SKM-1 treated with dmso at 0.1 percent for 144 hours (cell line): Measurements from ENCODE around the gene TIMM10B.

Experiments
- DNase-seq: peaks from one replicate; lab custom pipeline; 2025; ENCODE audit not compliant: unreplicated experiment; lab: John Stamatoyannopoulos, UW

The TIMM10B gene

DNA sequence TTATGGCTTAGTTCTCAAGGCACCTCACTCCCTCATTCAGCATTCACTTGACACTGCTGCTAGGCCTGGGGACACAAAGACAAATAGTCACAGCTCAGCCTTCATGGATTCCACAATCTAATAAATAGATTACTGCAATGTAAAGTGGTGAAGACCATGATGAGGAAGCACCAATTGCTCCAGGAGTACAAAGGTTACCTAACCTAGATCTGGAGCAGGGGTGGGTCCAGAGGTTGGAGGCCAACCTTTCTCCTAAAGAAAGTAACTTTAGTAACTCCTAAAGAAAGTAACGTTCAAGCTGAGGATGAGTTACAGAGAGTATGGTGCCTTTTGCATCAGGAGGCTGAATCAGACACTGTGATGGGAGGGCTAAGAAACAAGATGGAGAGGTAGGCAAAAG is 11.7 kb upstream of the TIMM10B start:
- DNase-seq = no peak

DNA sequence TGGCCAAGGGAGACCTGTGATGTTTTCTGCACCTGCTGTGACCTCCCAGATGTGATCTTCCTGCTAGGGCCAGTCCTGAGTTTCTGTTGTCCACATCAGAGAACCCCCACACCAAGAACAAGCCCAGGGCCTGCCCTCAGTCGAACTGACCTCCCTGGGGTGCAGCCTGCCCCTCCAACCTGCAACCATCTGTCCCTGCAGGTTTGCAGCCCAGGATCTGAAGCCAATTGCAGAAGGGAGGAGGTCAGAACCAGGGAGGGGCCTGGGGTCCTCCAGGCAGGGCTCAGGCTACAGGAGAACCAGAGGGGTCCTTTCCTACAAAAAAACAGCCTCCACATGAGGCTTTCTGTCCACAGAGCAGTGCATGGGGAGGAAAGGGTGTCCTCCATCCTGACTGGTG is 8.4 kb upstream of the TIMM10B start:
- DNase-seq = no peak

DNA sequence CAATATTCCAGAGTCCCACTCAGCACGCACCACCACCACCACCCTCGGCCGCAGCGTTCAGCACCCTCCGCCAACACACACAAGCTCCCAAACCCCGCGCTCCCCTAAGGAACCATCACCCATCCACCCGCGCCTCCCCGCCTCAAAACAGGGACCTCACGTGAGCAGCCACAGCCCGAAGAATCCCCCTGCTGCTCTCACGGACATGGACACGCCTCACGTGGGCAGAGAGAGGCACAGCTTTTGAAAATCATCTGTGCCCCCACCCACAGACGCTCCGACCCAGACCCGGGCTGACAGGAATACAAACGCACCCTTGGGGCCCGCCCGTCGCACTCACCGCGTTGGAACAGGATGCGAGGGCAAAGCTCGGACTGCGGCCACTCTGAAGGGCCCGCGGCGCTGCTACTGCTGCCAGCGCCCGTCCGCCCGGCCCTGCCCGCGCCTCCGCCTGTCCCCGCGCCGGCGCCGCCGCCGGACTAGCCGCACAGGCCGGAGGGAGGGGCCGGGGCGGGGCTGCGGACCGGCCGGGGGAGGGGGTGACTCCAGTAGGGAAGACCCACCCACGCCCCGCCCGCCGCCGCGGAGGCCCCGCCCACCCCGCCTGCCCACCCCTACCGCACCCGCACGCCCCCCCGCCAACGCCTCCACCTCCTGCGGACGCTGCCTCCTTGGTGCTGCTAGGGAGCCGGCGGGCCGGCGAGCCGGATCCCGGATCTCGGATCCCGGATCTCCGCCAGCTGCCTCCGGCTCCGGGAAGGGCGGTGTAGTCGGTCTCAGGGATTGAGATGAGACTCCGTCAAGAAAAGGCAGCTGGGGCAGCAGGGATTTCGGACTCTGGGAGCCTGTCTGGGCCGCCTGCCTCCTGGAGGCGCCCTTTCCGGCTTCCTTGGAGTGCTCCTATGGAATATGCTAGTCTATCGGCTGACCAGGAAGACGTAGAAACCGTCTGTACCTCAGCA is 7.6 kb upstream of the TIMM10B start, which contains the start of gene TRIM3:
Gene TRIM3 (minus strand): TSS at position 491 of the 962 bp plus-strand sequence. CDS start 8,246 bp downstream, outside the sequence.
- DNase-seq = peak; percentile 29

DNA sequence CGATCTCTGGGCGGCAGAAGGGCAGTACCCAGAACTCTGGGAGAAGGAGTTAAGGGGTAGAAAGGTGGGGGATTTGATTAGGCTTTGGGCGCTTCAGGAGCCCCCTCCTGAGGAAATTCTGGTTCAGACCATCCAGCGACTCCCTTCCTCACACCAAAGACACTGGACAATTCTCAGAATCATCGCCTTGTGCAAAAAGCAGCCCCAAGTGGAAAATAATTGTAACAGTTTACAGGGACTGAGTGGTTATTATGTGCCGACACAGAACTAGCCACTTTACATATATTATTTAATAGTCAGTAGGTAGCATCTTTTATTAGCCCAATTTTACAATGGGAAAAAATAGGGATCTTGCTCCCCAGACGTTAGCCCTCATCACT is 6.9 kb upstream of the TIMM10B start:
- no peak for DNase-seq

DNA sequence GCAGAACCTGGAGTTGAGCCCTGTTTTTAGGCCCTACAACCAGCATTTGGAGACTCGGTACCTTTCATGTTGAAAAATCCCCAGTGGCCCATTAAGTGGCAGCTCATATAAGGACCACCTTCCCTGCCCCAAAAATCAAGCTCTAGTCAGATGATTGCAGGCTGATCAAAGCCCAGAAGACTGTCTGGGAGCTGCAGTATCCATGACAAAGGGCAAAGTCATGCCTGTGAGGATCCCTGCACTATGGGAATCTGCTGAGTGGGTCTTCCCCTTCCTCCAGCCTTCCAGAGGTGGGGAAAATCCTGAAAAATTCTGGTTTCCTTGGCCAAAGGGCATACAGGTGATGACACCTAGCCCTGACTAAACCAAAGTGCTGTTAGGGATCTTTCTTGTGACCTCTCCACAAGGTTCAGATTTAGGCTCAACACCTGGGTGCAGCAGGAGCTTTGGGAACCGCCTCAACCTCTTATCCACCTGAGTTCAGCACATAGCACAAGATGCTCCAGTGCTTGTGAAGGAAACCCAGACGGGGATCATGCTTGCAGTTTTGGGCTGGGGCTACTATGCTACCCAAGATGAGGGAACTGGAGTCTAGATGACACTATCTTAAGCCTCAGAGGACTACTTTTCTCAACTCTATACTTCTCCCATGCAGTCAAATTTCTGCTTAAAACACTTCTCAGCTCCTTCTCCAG is 6.3 kb upstream of the TIMM10B start:
- no peak for DNase-seq

DNA sequence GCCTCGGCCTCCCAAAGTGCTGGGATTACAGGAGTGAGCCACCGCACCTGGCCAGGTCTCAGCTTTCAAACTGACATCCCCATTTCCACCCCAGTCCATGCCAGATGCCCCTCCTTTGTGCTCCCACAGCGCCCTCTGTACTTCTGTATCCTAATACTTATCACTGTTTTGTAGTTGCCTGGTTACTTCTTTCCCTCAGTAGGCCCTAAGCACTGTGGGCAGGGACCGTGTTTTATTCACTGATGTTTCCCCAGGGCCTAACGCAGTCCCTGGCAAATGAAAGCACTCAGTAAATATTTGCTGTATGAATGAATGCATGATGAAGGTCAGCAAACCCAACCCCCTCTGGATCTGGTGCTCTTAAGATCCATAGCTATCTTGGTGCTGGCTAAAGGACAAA is 5.4 kb upstream of the TIMM10B start:
- DNase-seq = peak; percentile 4

DNA sequence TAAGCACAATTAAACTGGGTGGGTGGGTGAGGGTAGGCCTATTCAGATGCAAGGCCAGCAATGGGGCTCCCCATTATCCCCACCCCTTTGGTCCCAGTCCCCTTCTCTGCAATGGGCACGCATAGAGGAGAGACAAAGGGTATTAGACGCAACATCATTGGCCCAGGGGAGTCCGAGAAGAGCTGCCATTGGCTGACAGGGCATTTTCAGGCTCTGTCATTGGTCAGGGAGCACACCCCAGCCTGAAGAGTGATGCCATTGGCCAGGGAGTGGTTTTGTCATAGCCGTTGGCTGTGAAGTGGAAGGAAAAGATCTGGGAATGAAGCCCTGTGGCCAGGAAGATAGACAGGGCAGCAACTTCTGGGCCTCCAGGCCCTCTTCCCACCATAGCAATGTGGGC is 4.7 kb upstream of the TIMM10B start:
- no peak for DNase-seq

DNA sequence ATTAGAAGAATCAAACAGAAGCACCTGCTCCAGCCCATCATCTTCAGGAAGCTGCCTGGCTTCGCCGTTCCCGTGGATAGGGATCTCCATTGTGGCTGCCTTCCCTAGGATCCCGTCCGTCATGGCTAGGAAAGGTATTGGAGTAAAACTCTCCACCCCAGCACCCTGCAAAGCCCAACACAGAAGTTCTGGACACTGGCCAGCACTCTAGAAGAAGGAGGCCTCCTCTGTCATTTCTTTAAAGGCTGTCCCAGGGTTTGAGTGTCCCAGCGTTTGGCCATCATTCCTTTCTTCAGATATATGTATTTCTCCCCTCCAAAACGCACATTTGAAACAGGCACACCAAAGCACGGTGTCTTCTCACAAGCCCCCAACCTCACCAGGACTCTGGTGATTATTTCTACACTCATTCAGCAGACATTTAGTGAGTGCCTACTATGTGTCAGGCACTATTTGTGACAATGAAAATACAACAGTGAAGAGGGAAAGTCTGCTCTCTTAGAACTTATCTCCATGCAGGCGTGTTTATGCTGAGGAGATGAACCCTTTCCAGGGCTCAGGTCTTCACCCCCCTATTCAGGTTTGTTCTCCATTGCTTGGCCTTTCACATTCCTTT is 894 bp upstream of the TIMM10B start:
- no peak for DNase-seq

DNA sequence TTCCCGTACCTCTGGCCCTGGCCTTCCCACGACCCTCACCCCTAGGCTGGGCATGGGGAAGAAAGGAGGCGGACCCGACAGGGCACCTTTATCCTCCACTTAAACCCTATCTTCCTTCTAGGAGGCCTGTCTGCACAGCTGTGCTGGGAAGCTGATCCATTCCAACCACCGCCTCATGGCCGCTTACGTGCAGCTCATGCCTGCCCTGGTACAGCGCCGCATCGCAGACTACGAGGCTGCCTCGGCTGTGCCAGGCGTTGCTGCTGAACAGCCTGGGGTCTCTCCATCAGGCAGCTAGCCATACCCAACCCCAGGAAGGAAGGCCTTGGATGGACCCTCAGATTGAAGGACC is 599 bp downstream of the TIMM10B start:
- DNase-seq = no peak

DNA sequence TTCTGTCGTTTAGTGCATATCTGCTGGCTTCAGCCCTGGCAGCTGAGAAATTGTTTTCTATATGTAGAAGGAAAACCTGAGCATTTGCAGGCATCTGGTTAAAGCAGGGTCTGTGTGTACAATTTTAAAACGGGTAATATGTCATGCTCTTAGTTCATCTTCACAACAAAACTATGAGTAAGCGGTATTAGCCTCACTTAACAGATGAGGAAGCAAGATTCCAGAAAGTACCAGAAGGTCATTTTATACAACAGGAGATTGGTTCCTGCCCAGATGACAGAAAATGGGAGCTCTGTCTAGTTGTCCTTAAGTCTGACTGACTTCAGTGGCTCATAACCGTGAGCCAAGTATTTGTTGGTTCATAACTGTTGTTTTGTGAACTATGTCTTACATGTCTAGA is 1.1 kb downstream of the TIMM10B start:
- DNase-seq = no peak

DNA sequence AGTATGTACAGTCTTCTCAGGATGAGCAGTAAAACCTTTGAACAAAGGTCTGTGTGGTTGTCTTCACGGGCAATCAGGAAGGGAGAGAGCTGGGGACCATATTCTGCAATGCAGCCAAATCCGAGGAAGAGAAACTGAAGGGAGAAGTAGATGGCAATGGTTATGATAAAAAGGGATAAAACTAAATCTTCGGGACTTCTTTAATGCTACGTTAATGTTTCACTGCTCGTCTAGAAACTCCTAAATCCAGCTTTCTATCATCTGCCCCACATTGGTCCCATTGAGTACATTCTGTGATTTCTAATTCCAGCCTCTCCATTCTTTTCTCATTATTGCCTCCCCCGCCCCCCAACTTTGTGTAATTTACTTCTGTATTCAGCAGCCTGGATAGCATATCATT is 1.7 kb downstream of the TIMM10B start:
- DNase-seq = no peak

DNA sequence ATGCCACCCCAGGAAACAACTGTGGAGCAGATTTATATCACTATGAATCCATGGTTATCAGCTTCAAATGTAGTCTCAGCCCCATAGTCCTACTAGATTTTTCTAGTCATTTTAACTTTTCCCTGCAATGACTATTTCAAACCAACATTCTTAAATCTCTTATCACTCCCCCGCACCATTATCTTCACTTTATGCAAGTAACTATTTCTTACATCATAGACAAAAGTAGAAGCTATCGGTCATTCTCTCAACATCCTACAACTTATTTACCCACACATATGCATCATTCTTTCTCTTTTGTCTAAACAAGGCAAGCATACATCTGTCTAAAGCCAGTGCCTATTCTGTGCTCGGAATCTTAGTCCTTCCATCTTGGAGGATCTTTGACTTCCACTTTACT is 4.4 kb downstream of the TIMM10B start:
- DNase-seq = no peak

DNA sequence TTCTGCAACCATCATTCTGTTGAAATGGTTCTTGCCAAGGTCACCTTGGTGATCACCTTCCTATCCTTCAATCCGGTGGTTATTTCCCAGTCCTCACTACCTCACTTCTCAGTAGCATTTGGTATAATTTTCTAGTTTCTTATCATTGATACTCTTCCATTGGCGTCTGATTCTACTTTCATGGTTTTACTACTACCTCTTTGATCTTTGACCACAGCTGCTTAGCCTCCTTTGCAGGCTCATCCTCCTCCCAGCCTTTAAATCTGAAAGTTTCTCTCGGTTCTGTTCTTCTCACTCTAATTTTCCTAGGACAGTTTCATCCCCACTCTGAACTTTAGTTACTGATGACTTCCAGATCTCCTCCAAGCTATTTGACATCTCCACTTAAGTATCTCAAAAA is 5.0 kb downstream of the TIMM10B start:
- no peak for DNase-seq

DNA sequence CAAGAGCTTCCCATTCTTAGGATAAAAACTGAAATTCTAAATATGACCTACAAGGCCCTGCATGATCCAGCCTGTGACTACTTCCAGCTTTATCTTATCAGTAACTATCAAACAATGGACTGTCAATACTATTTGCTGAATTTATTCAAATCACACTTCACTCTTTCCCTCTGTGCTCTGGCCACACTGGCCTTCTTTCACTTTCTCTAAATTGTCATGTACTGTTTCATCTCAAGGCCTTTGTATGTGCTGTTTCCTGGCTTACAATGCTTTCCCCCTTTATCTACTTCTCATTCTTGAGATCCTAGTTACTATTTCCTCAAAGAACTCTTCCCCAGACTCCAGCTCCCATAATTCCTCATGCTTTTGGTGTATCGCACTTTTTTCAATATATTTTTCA is 5.6 kb downstream of the TIMM10B start:
- DNase-seq = no peak

DNA sequence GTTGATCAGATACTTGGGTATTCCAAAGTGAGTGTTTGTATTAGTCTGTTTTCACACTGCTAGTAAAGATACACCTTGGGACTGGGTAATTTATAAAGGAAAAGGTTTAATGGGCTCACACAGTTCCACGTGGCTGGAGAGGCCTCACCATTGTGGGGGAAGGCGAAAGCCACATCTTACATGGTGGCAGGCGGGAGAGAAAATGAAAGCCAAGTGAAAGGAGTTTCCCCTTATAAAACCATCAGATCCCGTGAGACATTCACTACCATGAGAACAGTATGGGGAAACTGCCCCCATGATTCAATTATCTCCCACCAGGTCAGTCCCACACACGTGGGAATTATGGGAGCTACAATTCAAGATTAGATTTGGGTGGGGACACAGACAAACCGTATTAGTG is 7.0 kb downstream of the TIMM10B start:
- no peak for DNase-seq

DNA sequence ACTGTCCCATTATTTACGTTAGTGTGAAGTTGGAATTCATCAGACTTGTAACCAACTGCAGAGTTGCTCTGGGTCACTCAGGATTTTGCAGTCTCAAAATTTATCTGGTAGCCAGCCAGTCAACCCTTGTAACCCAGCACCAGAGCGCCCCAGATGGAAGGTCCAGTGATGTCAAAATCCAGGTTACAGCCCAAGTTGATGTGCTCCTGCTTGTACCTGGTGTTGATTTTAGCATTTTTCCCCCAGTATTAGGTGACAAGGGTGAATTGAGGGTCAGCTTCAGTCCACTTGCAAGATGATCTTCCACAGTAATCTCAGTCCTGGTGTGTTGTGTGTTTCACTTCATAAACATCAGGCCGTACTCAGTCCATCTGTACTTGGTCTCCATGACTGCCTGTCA is 7.5 kb downstream of the TIMM10B start:
- DNase-seq = no peak

DNA sequence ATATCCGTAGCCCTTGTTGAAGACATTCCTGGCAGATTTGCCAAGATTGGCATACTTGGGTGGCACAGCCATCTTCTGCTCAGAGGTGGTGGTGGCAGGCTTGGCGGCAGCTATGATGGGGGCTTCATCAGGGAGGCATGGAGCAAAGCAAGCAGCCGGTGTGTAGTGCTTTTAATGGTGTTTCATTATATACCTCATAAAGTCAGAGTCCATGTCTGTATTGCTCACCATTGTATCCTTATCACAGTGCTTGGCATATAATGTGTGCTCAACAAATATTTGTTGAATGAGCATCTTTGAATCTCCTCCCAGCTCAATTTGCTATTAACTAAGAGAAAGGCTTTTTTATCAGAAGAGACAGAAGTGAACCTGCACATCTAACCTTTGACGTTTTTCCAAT is 8.0 kb downstream of the TIMM10B start:
- DNase-seq = no peak

DNA sequence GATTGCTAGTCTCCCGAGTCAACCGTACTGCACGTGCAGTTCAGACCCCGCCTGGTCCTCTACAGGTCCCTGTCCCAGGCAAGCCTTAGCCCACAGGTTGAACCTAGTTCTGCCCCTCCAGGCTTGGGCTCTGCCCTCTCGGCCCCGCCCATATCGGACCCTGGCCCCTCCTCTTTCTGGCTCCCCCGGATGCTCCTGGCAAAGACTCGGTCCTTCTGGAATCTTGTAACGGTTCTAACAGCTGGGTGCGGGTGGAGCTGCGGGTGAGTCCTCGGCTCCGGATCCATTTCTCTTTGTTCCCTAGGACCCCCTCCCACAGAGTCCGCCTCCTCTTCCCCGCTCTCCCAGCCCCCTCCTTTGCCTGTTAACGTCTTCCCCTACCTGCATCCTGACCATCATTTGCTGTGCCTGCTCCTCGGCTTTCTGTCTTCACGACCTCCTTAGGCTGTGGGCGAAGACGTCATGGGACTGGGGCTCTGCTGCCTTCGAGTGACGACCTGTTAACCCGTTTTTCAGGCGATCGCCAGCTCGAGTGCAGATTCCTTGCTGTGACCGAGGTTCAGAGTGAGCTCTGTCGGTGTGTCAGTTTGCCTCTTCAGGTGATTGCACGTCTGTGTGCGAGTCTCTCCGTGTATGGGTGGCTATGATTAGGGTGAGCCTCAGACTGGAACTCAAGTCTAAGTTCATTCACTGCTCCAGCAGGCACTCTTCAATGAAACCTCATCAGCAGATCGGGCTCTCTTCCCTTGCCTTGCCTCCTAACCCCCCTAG is 16.0 kb downstream of the TIMM10B start, which contains the start of gene DNHD1:
Gene DNHD1 (plus strand): TSS at position 212 of the 771 bp plus-strand sequence. CDS start 936 bp downstream, outside the sequence.
- DNase-seq = no peak

DNA sequence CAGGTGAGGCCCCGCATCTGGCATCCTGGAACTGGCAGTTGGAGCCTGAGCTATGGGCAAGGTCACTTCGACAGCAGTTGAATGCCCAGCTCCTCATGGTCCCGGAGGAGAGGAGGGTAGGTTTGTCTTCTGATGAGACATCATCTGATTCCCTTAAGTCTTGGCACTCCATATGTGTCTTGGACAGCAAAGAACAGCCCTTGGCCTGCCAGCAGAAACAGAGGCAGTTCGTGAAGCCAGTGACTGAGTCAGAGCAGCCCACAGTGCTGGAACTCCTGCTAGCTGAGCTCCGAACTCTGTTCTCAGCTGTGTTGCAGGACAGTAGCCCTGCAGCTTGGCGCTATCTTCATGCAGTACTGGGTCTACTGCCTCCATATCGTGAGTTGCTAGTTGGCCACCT is 16.8 kb downstream of the TIMM10B start:
- DNase-seq = no peak

DNA sequence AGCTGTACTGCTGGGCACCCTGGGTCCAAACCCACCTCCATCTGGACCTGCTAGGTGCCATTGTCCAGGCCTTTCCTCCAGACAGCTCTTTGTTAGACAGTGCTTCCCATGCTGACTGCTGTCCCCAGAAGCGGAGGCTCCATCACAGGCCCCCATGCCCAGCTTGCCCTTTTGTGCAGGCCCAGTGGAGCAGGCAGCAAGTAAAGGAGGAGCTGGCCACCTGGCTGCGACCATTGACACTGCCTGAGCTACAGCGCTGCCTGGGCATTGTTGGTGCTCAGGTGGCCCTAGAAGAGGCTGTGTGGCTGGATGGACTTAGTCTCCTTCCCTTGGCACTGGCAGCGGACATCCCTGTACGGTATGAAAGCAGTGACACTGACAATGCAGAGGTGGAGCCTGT is 17.2 kb downstream of the TIMM10B start:
- no peak for DNase-seq

DNA sequence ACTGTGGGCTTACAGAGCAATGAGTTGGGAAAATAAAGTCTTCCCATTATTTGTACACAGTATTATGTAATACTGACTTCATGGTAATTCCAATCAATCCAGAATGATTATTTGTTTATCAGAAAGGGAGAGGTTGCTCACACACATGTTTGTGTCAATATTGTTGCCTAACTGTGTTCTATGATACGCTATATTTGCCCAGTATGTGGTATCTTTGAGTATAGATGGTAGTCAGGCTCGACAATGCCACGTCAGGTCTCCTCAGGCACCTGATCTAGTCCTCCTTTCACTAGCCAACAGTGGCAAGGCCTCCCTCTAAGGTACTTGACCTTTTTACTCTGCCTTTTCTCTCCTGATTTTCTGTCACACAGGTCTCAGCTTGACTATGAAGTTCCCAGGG is 21.1 kb downstream of the TIMM10B start:
- DNase-seq = no peak
